ENCODE data around the gene CCNQ.

Gene CCNQ

GRCh38 chrX:153600921-153601320, 2.0 kb upstream of the CCNQ start:
- H4K20me1 ChIP-seq = peaks cover 12 to 38% (median 27%) of the 10 kb centered on the region in 11 experiments; a peak in 19 of 22 replicates
- peak overlapping the region in 4 of 10 experiments; percentile 67 to 72 (median 70); a peak in 5 of 20 replicates for H3K4me3 ChIP-seq
- peaks cover 47 to 87% (median 75%) of the 10 kb centered on the region in 11 experiments for H3K27me3 ChIP-seq
- peaks cover 40 to 54% (median 45%) of the 10 kb centered on the region in 10 experiments for H3K4me1 ChIP-seq
- peaks cover 0 to 19% (median 8%) of the 10 kb centered on the region in 11 experiments; a peak in 10 of 22 replicates for H3K9me3 ChIP-seq (replicated peaks in 1 of 11)
- H3K27ac ChIP-seq = no peak overlapping the region
- H3K4me2 ChIP-seq = peak overlapping the region; percentile 60 to 86 (median 79); a peak in 21 of 22 replicates
- H3K9ac ChIP-seq = peak overlapping the region in 5 of 11 experiments; percentile 76 to 82 (median 80); a peak in 4 of 22 replicates
- peaks cover 0 to 2% (median 0%) of the 10 kb centered on the region in 11 experiments; a peak in 4 of 22 replicates for H3K36me3 ChIP-seq
- no peak for TF ChIP-seq Cebpa-rat (IDR thresholded peaks at IDR 0.05)

- peaks cover 43 to 61% (median 54%) of the 10 kb centered on the region in 10 experiments for H3K4me1 ChIP-seq
- peaks cover 18 to 47% (median 36%) of the 10 kb centered on the region in 11 experiments; a peak in 19 of 22 replicates for H4K20me1 ChIP-seq
- peak overlapping the region; percentile 74 to 83 (median 80); a peak in 20 of 22 replicates for H3K9ac ChIP-seq
- H3K4me3 ChIP-seq = peak overlapping the region; percentile 66 to 78 (median 71)
- peak overlapping the region in 3 of 11 experiments; percentile 62 to 75 (median 67); a peak in 3 of 22 replicates for H3K27ac ChIP-seq
- H3K36me3 ChIP-seq = peaks cover 4 to 11% (median 8%) of the 10 kb centered on the region in 11 experiments; a peak in 16 of 22 replicates
- peaks cover 0 to 19% (median 8%) of the 10 kb centered on the region in 11 experiments; a peak in 10 of 22 replicates for H3K9me3 ChIP-seq (replicated peaks in 1 of 11)
- H3K27me3 ChIP-seq = peaks cover 41 to 87% (median 75%) of the 10 kb centered on the region in 11 experiments
- no peak for TF ChIP-seq Cebpa-rat (IDR thresholded peaks at IDR 0.05)
- peak overlapping the region; percentile 60 to 86 (median 79) for H3K4me2 ChIP-seq
Measured at GRCh38 chrX:153600032-153600373, 1.1 kb upstream of the CCNQ start.

GRCh38 chrX:153599192-153600031, 473 bp upstream of the CCNQ start:
- Histone ChIP-seq H3K27me3 (peaks cover 35 to 87% (median 75%) of the 10 kb centered on the region in 11 experiments), H3K4me1 (peaks cover 37 to 56% (median 53%) of the 10 kb centered on the region in 10 experiments), H4K20me1 (peaks cover 18 to 53% (median 42%) of the 10 kb centered on the region in 11 experiments; a peak in 19 of 22 replicates), H3K4me2 (peak overlapping the region; percentile 60 to 86 (median 79)), H3K27ac (peak overlapping the region; percentile 14 to 75 (median 67); a peak in 20 of 22 replicates), H3K4me3 (peak overlapping the region; percentile 66 to 79 (median 72)), H3K9me3 (replicated peaks in 1 of 11) (peaks cover 0 to 19% (median 8%) of the 10 kb centered on the region in 11 experiments; a peak in 10 of 22 replicates), H3K36me3 (peaks cover 10 to 17% (median 13%) of the 10 kb centered on the region in 11 experiments; a peak in 20 of 22 replicates), H3K9ac (peak overlapping the region; percentile 74 to 83 (median 80))
- no peak for TF ChIP-seq Cebpa-rat (IDR thresholded peaks at IDR 0.05)

- Histone ChIP-seq H3K36me3 (peaks cover 29 to 39% (median 35%) of the 10 kb centered on the region in 11 experiments), H3K27ac (no peak overlapping the region), H3K4me3 (peak overlapping the region in 8 of 10 experiments; percentile 70 to 84 (median 76); a peak in 10 of 20 replicates), H3K27me3 (peaks cover 32 to 87% (median 75%) of the 10 kb centered on the region in 11 experiments), H3K4me2 (peak overlapping the region; percentile 69 to 81 (median 76)), H4K20me1 (peaks cover 18 to 75% (median 60%) of the 10 kb centered on the region in 11 experiments; a peak in 19 of 22 replicates), H3K4me1 (peaks cover 30 to 50% (median 45%) of the 10 kb centered on the region in 10 experiments), H3K9ac (no peak overlapping the region), H3K9me3 (replicated peaks in 1 of 11) (peaks cover 0 to 19% (median 8%) of the 10 kb centered on the region in 11 experiments; a peak in 10 of 22 replicates)
- TF ChIP-seq Cebpa-rat (IDR thresholded peaks at IDR 0.05) = no peak
Measured at GRCh38 chrX:153596981-153597750, 1.8 kb downstream of the CCNQ start.

DNA sequence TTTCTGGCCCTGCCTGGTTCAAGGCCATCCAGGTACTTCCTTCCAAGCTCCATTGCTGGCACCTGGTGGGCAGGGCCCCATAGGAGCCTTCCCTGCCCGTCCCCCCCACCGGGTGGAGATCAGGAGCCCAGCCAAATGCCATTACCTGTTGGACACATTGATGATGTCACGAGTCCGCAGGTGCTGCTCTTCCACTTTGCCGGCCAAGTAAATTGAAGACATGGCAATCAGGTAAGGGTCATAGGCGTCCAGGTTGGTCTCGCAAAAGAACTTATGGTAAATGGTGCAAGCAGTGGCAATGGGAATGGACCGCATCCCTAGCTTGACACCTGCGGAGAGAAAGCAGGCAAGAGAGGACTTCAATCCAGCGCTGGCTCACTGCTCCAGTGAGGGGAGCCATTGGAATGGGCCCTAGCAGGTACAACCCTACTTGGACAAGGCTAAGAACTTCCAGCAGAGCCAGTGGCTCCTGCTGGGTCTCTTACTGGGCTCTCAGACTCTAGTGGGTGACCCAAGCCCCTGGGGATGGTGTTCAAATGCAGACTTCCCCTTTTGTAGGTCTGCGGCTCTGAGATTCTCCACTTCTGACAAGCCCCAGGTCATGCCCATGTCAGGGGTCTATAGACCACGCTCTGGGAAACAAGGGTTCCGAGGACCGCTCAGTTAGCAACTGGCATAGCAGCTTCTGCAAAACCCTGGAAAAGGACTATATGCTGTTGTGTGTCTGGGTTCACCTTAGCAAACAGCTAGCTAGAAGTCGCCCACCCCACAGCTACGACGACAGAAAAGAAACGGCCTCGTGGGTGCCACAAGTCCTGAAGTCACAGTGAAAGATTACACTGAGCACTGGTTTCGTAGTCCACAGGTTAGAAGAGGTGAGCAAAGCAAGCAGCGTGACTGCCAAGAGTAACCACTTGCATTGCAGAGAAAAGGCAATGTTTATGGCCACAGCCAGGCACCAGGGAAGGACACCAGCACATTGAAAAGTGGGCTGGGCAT, 2.8 kb downstream of the CCNQ start:
- Histone ChIP-seq H3K27me3 (peaks cover 36 to 87% (median 75%) of the 10 kb centered on the region in 11 experiments), H3K9me3 (replicated peaks in 1 of 11) (peaks cover 0 to 19% (median 8%) of the 10 kb centered on the region in 11 experiments; a peak in 10 of 22 replicates), H3K36me3 (peaks cover 33 to 49% (median 42%) of the 10 kb centered on the region in 11 experiments), H3K4me3 (no peak overlapping the region), H3K9ac (no peak overlapping the region), H4K20me1 (peaks cover 18 to 85% (median 64%) of the 10 kb centered on the region in 11 experiments; a peak in 19 of 22 replicates), H3K4me1 (peaks cover 30 to 50% (median 45%) of the 10 kb centered on the region in 10 experiments), H3K27ac (no peak overlapping the region), H3K4me2 (peak overlapping the region; percentile 69 to 81 (median 76))
- no peak for TF ChIP-seq Cebpa-rat (IDR thresholded peaks at IDR 0.05)

DNA sequence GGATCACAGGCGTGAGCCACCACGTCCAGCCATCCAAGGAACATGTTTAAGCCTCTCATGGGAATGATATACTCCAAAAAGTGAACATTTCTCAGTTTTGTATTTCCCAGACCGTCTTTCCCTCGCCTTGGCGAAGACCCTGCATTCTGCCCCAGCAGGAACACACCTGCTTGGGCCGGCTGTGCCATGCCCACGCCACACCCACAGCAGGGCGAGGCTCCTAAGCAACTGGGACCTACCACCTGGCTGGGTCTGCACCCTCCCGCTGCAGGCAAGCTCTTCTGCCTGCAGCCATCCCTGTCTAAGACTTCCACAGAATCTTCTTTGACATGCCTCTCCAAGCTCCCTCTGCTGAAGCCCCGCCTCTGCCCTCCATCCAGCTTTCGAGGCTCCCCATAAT, 3.6 kb downstream of the CCNQ start:
- Histone ChIP-seq H3K27ac (no peak overlapping the region), H3K4me3 (no peak overlapping the region), H4K20me1 (peaks cover 18 to 85% (median 64%) of the 10 kb centered on the region in 11 experiments; a peak in 19 of 22 replicates), H3K4me2 (peak overlapping the region in 7 of 11 experiments; percentile 69 to 78 (median 74); a peak in 9 of 22 replicates), H3K4me1 (peaks cover 22 to 42% (median 37%) of the 10 kb centered on the region in 10 experiments), H3K27me3 (peaks cover 38 to 88% (median 75%) of the 10 kb centered on the region in 11 experiments), H3K9ac (no peak overlapping the region), H3K9me3 (replicated peaks in 1 of 11) (peaks cover 0 to 19% (median 8%) of the 10 kb centered on the region in 11 experiments; a peak in 10 of 22 replicates), H3K36me3 (peaks cover 33 to 57% (median 49%) of the 10 kb centered on the region in 11 experiments)
- no peak for TF ChIP-seq Cebpa-rat (IDR thresholded peaks at IDR 0.05)

DNA sequence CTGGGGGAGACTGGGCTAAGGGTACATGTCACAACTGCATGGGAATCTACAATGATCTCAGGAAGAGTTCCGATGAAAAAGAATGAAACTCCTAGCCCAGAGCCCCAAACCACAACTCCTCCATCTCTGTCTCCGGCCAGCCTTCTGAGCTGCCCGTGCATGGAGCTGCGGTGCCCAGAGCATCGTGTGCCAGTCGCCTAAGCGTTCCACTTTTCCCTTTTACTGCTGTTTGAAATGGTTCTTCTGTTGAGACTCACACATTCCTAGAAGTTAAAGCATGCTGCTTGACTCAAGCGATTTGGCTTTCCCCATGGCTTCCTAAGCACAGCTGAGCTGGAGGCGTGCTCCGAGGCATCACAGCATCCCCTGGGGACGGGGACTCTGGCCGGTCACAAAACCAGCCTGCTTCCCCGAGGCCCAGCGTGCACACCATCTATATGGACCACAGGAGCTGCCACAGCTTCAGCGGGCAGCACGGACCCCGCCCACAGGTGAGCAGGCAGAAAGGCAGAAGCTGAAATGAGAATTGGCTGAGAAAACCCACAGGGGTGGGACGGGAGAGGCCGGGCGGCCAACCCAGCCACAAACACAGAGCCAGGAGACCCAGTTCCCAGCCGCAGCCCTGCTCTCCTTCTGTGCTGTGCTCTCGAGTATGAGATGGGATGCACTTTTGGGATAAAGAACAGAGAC, 5.0 kb downstream of the CCNQ start:
- no peak overlapping the region for H3K4me3 ChIP-seq
- peaks cover 43 to 96% (median 85%) of the 10 kb centered on the region in 11 experiments for H3K27me3 ChIP-seq
- H3K36me3 ChIP-seq = peaks cover 33 to 69% (median 57%) of the 10 kb centered on the region in 11 experiments
- no peak for TF ChIP-seq Cebpa-rat (IDR thresholded peaks at IDR 0.05)
- no peak overlapping the region for H3K4me2 ChIP-seq
- peaks cover 19 to 35% (median 32%) of the 10 kb centered on the region in 10 experiments for H3K4me1 ChIP-seq
- H3K9ac ChIP-seq = no peak overlapping the region
- no peak overlapping the region for H3K27ac ChIP-seq
- H4K20me1 ChIP-seq = peaks cover 18 to 92% (median 65%) of the 10 kb centered on the region in 11 experiments; a peak in 19 of 22 replicates
- H3K9me3 ChIP-seq (replicated peaks in 1 of 11) = peaks cover 0 to 19% (median 8%) of the 10 kb centered on the region in 11 experiments; a peak in 10 of 22 replicates

All from BLaER1 treated with 17β-estradiol and CSF1 and Interleukin-3, amounts not matched to agents 10 nM and 100 nM (cell line).